HCT116 (cell line): ENCODE data around the gene KCNE4. TPM values are rescaled to one million over a fixed set of nuclear protein-coding genes. Genes with fewer than 3 reads are reported as not detected.

ENCODE experiments used
- ATAC-seq: fragments of 200-7000 bp; cut with Tn5 transposase; 2 replicates; pipeline ENCODE4 v1.9.1; 2020; ENCODE audit warnings: mild to moderate bottlenecking, moderate library complexity
- BruUV-seq: library from RNA; stranded (reverse); fragments of 400-500 nt; replicated peaks from 2 replicates; lab custom pipeline; 2021; lab: Mats Ljungman, UMichigan
- CTCF ChIA-PET: fragments of 300-600 bp; sonication (Branson Sonifier 250); formaldehyde crosslinking; loops from one replicate; lab custom pipeline; 2021; ENCODE audit warnings: antibody characterized with exemption; lab: Charles Lee
- POLR2A ChIA-PET: fragments of 300-600, 350-600 bp; sonication (Branson Sonifier 250); formaldehyde crosslinking; loops from one replicate; lab custom pipeline; 2021; ENCODE audit warnings: antibody characterized with exemption; lab: Charles Lee
- RAD21 ChIA-PET, 2 experiments: fragments of 300-600 bp; sonication (Branson Sonifier 250); formaldehyde crosslinking; loops; one replicate each; lab custom pipeline; 2023; ENCODE audit warnings: low total read pairs in 2 of 2; ENCODE audit not compliant: uncharacterized antibody in 2 of 2, unreplicated experiment in 2 of 2, low non-redundant PET in 1 of 2; lab: Charles Lee
- DNase-seq: peaks from one replicate; pipeline ENCODE4 v3.0.0-alpha.2; 2010; ENCODE audit warnings: low read depth, low spot score
- H2AFZ ChIP-seq: fragments of 200-600 bp; shearing (Covaris generic), sonication (generic); 2 replicates; pipeline ENCODE4 v1.6.1; 2017; ENCODE audit warnings: low read depth, mixed run types, mixed read lengths, antibody characterized with exemption, low read length; ENCODE audit not compliant: poor library complexity, severe bottlenecking
- H3K27ac ChIP-seq: 2 replicates; pipeline ENCODE4 v1.5.1; 2012; ENCODE audit warnings: low read depth, low read length
- H3K27me3 ChIP-seq: fragments of 200-600 bp; sonication (generic); 2 replicates; pipeline ENCODE4 v1.6.1; 2016; ENCODE audit warnings: mixed run types, low read length, mixed read lengths; ENCODE audit not compliant: insufficient read depth
- H3K36me3 ChIP-seq, 2 experiments: fragments of 200-500 bp in 1 of 2; fragments of 200-600 bp in 1 of 2; sonication (Bioruptor generic) in 1 of 2; sonication (generic) in 1 of 2; 2 replicates each; pipeline versions ENCODE4 v1.5.1 to v1.6.1; 2014 to 2016; ENCODE audit warnings: low read length in 2 of 2, inconsistent platforms in 1 of 2, mixed read lengths in 1 of 2, mixed run types in 1 of 2; ENCODE audit not compliant: insufficient read depth in 2 of 2, control insufficient read depth in 1 of 2
- H3K4me1 ChIP-seq, 2 experiments: fragments of 200-600 bp in 1 of 2; sonication (generic) in 1 of 2; 2 replicates each; pipeline versions ENCODE4 v1.5.1 to v1.6.1; 2012 to 2017; ENCODE audit warnings: low read length in 2 of 2, inconsistent platforms in 1 of 2, mild to moderate bottlenecking in 1 of 2, mixed read lengths in 1 of 2, mixed run types in 1 of 2, moderate library complexity in 1 of 2; ENCODE audit not compliant: insufficient read depth in 2 of 2, control insufficient read depth in 1 of 2
- H3K4me2 ChIP-seq: fragments of 200-600 bp; sonication (generic); 2 replicates; pipeline ENCODE4 v1.6.1; 2017; ENCODE audit warnings: mixed run types, low read length, mixed read lengths
- H3K4me3 ChIP-seq, 2 experiments: fragments of 200-600 bp in 1 of 2; sonication (generic) in 1 of 2; replicated peaks in 1 of 2; 2 replicates each; pipeline ENCODE4 v1.5.1; 2011 to 2016; ENCODE audit warnings: low read length in 2 of 2, control low read depth in 1 of 2, low read depth in 1 of 2, mild to moderate bottlenecking in 1 of 2, mixed read lengths in 1 of 2, mixed run types in 1 of 2
- H3K79me2 ChIP-seq: fragments of 200-600 bp; sonication (generic); 2 replicates; pipeline ENCODE4 v1.6.1; 2017; ENCODE audit warnings: mild to moderate bottlenecking, mixed run types, low read length, moderate library complexity, mixed read lengths; ENCODE audit not compliant: insufficient read depth
- H3K9ac ChIP-seq: fragments of 200-600 bp; sonication (generic); 2 replicates; pipeline ENCODE4 v1.6.1; 2016; ENCODE audit warnings: low read length, mixed read lengths
- H3K9me2 ChIP-seq: fragments of 200-600 bp; sonication (generic), shearing (Covaris generic); 2 replicates; pipeline ENCODE4 v1.6.1; 2017; ENCODE audit warnings: mixed run types, mild to moderate bottlenecking, moderate library complexity; ENCODE audit not compliant: insufficient read depth
- H3K9me3 ChIP-seq, 2 experiments: fragments of 200-500 bp in 1 of 2; fragments of 200-600 bp in 1 of 2; sonication (Bioruptor generic) in 1 of 2; sonication (generic) in 1 of 2; 2 replicates each; pipeline ENCODE4 v1.6.1; 2014 to 2017; ENCODE audit warnings: low read length in 2 of 2, mixed read lengths in 2 of 2, inconsistent platforms in 1 of 2, low read depth in 1 of 2, mild to moderate bottlenecking in 1 of 2, mixed run types in 1 of 2, moderate library complexity in 1 of 2; ENCODE audit not compliant: control insufficient read depth in 1 of 2, insufficient read depth in 1 of 2
- H4K20me1 ChIP-seq: fragments of 200-600 bp; sonication (generic), shearing (Covaris generic); 2 replicates; pipeline ENCODE4 v1.6.1; 2017; ENCODE audit warnings: mixed run types, mild to moderate bottlenecking, moderate library complexity; ENCODE audit not compliant: insufficient read depth
- EZH2 ChIP-seq: fragments of 200-600 bp; sonication (generic); IDR thresholded peaks from 2 replicates; pipeline ENCODE4 v1.6.1; 2017; ENCODE audit warnings: antibody characterized with exemption, mixed run types
- EZH2phosphoT487 ChIP-seq: fragments of 200-600 bp; IDR thresholded peaks from 2 replicates; pipeline ENCODE4 v1.6.1; 2018; ENCODE audit warnings: antibody characterized with exemption, borderline replicate concordance
- FOSL1 ChIP-seq: IDR thresholded peaks from 2 replicates; pipeline ENCODE4 v1.6.1; 2012; ENCODE audit warnings: low read depth
- JUND ChIP-seq: IDR thresholded peaks from 2 replicates; pipeline ENCODE4 v1.6.1; 2012
- POLR2A ChIP-seq: IDR thresholded peaks from 2 replicates; pipeline ENCODE4 v1.7.0; 2011; ENCODE audit warnings: borderline replicate concordance; ENCODE audit not compliant: insufficient read depth, insufficient read length; ENCODE audit errors: extremely low read depth
- POLR2AphosphoS5 ChIP-seq: IDR thresholded peaks from 2 replicates; pipeline ENCODE4 v1.6.1; 2011; ENCODE audit warnings: mild to moderate bottlenecking, low read depth, low read length, moderate library complexity
- RAD21 ChIP-seq: IDR thresholded peaks from 2 replicates; pipeline ENCODE4 v1.6.1; 2012; ENCODE audit warnings: low read depth, mild to moderate bottlenecking
- SIN3A ChIP-seq: IDR thresholded peaks from 2 replicates; pipeline ENCODE4 v1.6.1; 2012; ENCODE audit warnings: low read depth
- SRF ChIP-seq: IDR thresholded peaks from 2 replicates; pipeline ENCODE4 v1.6.1; 2012; ENCODE audit warnings: low read depth
- TCF7L2 ChIP-seq: IDR thresholded peaks from 2 replicates; pipeline ENCODE4 v1.7.0; 2011; ENCODE audit warnings: borderline replicate concordance, inconsistent platforms; ENCODE audit not compliant: insufficient read depth, insufficient read length; ENCODE audit errors: extremely low read depth
- YY1 ChIP-seq: IDR thresholded peaks from 2 replicates; pipeline ENCODE4 v1.6.1; 2011; ENCODE audit warnings: low read length, low read depth, moderate library complexity, mild to moderate bottlenecking; ENCODE audit not compliant: insufficient replicate concordance; ENCODE audit errors: extremely low read depth
- ZFX ChIP-seq: fragments of 450-650 bp; IDR thresholded peaks from 2 replicates; pipeline ENCODE4 v1.6.1; 2017
- intact Hi-C: fragments of 100-400 bp; cut with micrococcal nuclease; formaldehyde crosslinking; loops from 2 replicates; pipeline ENCODE4 v1.10.0; 2022
- total RNA-seq: library from RNA; stranded (reverse); gene quantifications from one replicate; pipeline ENCODE4 v1.2.1, GENCODE V29; 2021; ENCODE audit not compliant: unreplicated experiment
- TF ChIP-seq, protein P1 (sequence below): IDR thresholded peaks from 2 replicates; pipeline ENCODE4 v1.6.1; 2012
- TF ChIP-seq, protein P2 (sequence below), 3 experiments: fragments of 200-600 bp in 1 of 3; sonication (generic) in 1 of 3; IDR thresholded peaks in 2 of 3; conservative IDR thresholded peaks in 1 of 3; 2 replicates each; pipeline ENCODE4 v1.5.1; 2012 to 2017; ENCODE audit warnings: low read depth in 2 of 3, low read length in 2 of 3, antibody characterized with exemption in 1 of 3, borderline replicate concordance in 1 of 3, control low read depth in 1 of 3, mild to moderate bottlenecking in 1 of 3, mixed read lengths in 1 of 3, mixed run types in 1 of 3, moderate library complexity in 1 of 3; ENCODE audit not compliant: insufficient read depth in 1 of 3
- TF ChIP-seq, protein P3 (sequence below): IDR thresholded peaks from 2 replicates; pipeline ENCODE4 v1.6.1; 2012
- TF ChIP-seq, protein P4 (sequence below): IDR thresholded peaks from 2 replicates; pipeline ENCODE4 v1.6.1; 2011; ENCODE audit warnings: mild to moderate bottlenecking, low read length, moderate library complexity; ENCODE audit not compliant: insufficient replicate concordance; ENCODE audit errors: extremely low read depth

Gene KCNE4
- total RNA-seq, 1 experiment from 2014 or later = not detected

DNA sequence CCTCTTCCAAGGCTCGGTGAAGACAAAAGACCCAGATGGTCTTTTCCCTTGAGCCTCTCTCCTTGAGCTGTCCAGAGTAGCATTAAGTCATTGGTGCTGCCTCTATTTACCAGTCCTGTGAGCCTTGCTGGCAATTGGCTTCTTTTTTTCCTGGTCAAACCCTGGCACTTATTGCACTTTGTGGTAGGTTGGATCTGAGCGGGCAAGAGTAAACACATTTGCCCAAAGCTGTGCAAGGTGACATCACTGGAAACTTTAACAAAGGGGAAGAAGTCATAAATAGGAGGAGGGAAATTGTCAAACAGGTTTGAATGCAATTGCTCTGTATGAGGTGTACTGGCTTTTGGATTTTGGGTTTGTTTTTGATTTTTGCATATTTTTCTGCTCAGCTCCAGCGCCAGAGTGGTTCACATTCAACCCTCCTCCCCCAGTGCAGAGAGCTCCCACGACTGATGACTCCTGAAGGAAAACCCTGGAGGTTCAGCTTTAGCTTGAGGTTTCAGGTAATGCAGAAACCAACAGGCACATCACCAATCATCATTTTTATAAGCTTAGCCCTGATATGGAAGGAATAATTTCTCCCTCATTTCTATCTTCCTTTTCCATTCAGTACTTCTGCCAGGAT, 8.3 kb downstream of the KCNE4 start:
- Histone ChIP-seq H3K9me2 (no peaks in the 10 kb centered on the region), H3K4me3 (no peak overlapping the region), H3K9me3 (no peaks in the 10 kb centered on the region), H3K4me2 (no peak overlapping the region), H3K79me2 (no peaks in the 10 kb centered on the region), H3K36me3 (no peaks in the 10 kb centered on the region), H3K9ac (no peak overlapping the region), H3K27ac (no peak overlapping the region), H3K27me3 (no peaks in the 10 kb centered on the region), H4K20me1 (no peaks in the 10 kb centered on the region), H2AFZ (no peak overlapping the region), H3K4me1 (peaks cover 0 to 7% of the 10 kb centered on the region in 2 experiments; a peak in 1 of 4 replicates)
- ChIA-PET POLR2A (no interaction called here), CTCF (no interaction called here), RAD21 (no interaction called here)
- no peak for DNase-seq
- no TSS peak for BruUV-seq
- intact Hi-C loops = no loop called here
- TF ChIP-seq, protein P1, sequence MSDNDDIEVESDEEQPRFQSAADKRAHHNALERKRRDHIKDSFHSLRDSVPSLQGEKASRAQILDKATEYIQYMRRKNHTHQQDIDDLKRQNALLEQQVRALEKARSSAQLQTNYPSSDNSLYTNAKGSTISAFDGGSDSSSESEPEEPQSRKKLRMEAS = no peak
- TF ChIP-seq RAD21 (no peak), ZFX (no peak), EZH2phosphoT487 (no peak), TCF7L2 (no peak)
- ATAC-seq = no peak

DNA sequence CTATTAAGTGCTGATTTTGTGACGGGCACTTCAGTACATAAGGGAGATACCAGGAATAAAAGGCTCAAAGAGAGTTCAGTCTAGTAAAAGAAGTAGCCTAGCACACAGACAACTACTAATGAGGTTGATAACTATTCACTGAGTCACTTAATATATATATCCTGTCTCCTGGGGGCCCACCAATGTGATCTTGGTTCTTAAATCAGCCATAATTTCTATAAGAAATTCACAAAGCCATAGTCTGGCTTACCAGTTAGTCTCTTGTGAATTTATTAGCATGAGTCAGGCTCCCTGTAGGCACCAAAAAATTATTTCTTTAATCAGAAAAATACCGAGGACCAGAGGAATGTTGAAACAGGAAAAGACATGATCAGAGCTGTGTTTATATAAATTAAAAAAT, 10.4 kb downstream of the KCNE4 start:
- H4K20me1 ChIP-seq = no peaks in the 10 kb centered on the region
- POLR2A ChIA-PET = no interaction called here
- CTCF ChIA-PET = no interaction called here

More for the DNA sequence above, 10.4 kb downstream of the KCNE4 start:
- no peak for DNase-seq
- Histone ChIP-seq H3K36me3 (no peaks in the 10 kb centered on the region), H3K4me3 (no peak overlapping the region), H3K4me1 (peaks cover 0 to 7% of the 10 kb centered on the region in 2 experiments; a peak in 1 of 4 replicates), H3K9me2 (no peaks in the 10 kb centered on the region), H2AFZ (no peak overlapping the region), H3K9me3 (no peaks in the 10 kb centered on the region), H3K27me3 (no peaks in the 10 kb centered on the region), H3K27ac (no peak overlapping the region), H3K9ac (no peak overlapping the region), H3K79me2 (no peaks in the 10 kb centered on the region), H3K4me2 (no peak overlapping the region)
- BruUV-seq = no TSS peak
- intact Hi-C loops = no loop called here
- TF ChIP-seq ZFX = no peak
- no peak for TF ChIP-seq POLR2AphosphoS5
- TF ChIP-seq YY1 = no peak
- TF ChIP-seq EZH2 = no peak
- TF ChIP-seq JUND = no peak
- no peak for TF ChIP-seq FOSL1
- TF ChIP-seq, protein P2, sequence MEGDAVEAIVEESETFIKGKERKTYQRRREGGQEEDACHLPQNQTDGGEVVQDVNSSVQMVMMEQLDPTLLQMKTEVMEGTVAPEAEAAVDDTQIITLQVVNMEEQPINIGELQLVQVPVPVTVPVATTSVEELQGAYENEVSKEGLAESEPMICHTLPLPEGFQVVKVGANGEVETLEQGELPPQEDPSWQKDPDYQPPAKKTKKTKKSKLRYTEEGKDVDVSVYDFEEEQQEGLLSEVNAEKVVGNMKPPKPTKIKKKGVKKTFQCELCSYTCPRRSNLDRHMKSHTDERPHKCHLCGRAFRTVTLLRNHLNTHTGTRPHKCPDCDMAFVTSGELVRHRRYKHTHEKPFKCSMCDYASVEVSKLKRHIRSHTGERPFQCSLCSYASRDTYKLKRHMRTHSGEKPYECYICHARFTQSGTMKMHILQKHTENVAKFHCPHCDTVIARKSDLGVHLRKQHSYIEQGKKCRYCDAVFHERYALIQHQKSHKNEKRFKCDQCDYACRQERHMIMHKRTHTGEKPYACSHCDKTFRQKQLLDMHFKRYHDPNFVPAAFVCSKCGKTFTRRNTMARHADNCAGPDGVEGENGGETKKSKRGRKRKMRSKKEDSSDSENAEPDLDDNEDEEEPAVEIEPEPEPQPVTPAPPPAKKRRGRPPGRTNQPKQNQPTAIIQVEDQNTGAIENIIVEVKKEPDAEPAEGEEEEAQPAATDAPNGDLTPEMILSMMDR (IDR thresholded peaks at IDR 0.05 in 2 of 3, conservative IDR thresholded peaks at IDR 0.05 in 1 of 3; ENCODE audit: borderline replicate concordance in 1 of 3, insufficient read depth in 1 of 3, low read depth in 2 of 3, low read length in 2 of 3) = no peak
- TF ChIP-seq, protein P3, sequence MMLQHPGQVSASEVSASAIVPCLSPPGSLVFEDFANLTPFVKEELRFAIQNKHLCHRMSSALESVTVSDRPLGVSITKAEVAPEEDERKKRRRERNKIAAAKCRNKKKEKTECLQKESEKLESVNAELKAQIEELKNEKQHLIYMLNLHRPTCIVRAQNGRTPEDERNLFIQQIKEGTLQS = no peak
- TF ChIP-seq, protein P4, sequence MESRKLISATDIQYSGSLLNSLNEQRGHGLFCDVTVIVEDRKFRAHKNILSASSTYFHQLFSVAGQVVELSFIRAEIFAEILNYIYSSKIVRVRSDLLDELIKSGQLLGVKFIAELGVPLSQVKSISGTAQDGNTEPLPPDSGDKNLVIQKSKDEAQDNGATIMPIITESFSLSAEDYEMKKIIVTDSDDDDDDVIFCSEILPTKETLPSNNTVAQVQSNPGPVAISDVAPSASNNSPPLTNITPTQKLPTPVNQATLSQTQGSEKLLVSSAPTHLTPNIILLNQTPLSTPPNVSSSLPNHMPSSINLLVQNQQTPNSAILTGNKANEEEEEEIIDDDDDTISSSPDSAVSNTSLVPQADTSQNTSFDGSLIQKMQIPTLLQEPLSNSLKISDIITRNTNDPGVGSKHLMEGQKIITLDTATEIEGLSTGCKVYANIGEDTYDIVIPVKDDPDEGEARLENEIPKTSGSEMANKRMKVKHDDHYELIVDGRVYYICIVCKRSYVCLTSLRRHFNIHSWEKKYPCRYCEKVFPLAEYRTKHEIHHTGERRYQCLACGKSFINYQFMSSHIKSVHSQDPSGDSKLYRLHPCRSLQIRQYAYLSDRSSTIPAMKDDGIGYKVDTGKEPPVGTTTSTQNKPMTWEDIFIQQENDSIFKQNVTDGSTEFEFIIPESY = no peak
- no peak for TF ChIP-seq SIN3A
- no peak for TF ChIP-seq SRF
- TF ChIP-seq RAD21 = no peak
- TF ChIP-seq EZH2phosphoT487 = no peak
- TF ChIP-seq POLR2A = no peak
- RAD21 ChIA-PET = no interaction called here
- no peak for ATAC-seq
